ENCODE results near the gene ATG16L2.
"Not testable (repeated sequence)": the region's sequence is repeated elsewhere in the genome, so short reads cannot be mapped to it uniquely, and the experiment has no call there.

Gene ATG16L2

DNA sequence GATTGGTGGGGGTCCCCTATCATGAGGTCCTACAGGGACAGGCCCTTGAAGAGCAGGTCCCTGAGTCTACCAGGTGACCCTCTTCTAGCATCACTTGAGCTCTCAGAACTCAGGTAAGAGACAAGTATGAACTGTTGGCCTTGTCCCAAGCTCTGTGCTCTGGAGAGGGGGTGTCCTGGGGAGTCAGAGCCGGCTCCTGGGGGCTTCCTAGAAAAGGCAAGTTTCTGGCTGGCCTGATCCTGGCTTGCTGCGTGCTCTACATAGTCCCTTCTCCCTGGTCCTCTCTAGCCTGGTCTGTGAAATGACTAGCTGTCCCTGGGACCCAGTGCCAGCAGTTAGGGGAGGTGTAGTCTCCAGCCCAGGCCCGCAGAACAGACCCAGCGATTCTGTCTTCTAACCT lies 11.4 kb downstream of the ATG16L2 start:
- Histone ChIP-seq H3K9ac (ENCODE audit: low read length) (no peak overlapping the region), H3K36me3 (ENCODE audit: low read length) (no peaks in the 10 kb centered on the region), H2AFZ (ENCODE audit: low read depth, low read length, severe bottlenecking) (no peak overlapping the region), H3K9me2 (replicated peaks; ENCODE audit: insufficient read depth, low read length) (no peaks in the 10 kb centered on the region), H3K4me3 (ENCODE audit: insufficient read depth, low read length, poor library complexity, severe bottlenecking) (no peak overlapping the region), H3K9me3 (ENCODE audit: insufficient read depth, low read length) (no peaks in the 10 kb centered on the region), H3K79me2 (ENCODE audit: insufficient read depth, low read length) (no peaks in the 10 kb centered on the region), H3F3A (ENCODE audit: insufficient read depth) (peaks cover 28% of the 10 kb centered on the region), H3K27ac (ENCODE audit: low read depth, low read length) (no peak overlapping the region), H3K27me3 (ENCODE audit: low read length) (no peaks in the 10 kb centered on the region), H4K20me1 (ENCODE audit: low read depth, low read length) (no peaks in the 10 kb centered on the region), H3K4me2 (ENCODE audit: low read depth, low read length, poor library complexity, severe bottlenecking) (no peak overlapping the region)
- TF ChIP-seq EZH2phosphoT487 (conservative IDR thresholded peaks at IDR 0.05; ENCODE audit: low read length) (no peak), CTCF (IDR thresholded peaks at IDR 0.05; ENCODE audit: insufficient read depth, low read length, poor library complexity, severe bottlenecking) (no peak)

- H4K20me1 ChIP-seq (ENCODE audit: low read depth, low read length), result no peaks in the 10 kb centered on the region
These were observed 12.2 kb downstream of the ATG16L2 start for GRCh38 chr11:72826191-72826941.

DNA sequence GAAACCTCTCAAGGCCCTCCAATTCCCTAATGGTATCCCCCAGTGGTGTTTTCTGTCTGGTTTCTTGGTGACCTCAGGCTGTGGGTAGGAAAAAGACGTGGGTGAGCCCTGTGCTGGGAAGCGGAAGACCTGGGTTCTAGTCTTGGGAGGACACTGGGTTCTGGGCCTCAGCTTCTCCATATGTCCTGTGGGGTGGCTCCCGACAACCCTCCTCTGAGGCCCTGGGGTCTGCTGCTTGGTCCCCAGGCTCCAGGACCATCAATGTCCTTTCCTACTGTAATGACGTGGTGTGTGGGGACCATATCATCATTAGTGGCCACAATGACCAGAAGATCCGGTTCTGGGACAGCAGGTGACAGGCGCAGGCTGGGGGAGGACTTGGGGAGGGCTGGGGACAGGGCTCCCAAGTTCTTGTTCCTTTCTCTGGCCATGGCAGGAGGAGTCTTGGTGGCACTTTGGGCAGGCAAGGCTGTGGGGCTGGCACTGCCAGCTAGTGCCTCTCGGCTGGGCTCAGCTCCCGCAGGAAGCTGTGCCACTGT lies 12.8 kb downstream of the ATG16L2 start:
- no peak overlapping the region for H2AFZ ChIP-seq (ENCODE audit: low read depth, low read length, severe bottlenecking)
- no peak overlapping the region for H3K27ac ChIP-seq (ENCODE audit: low read depth, low read length)
- no peaks in the 10 kb centered on the region for H3K9me3 ChIP-seq (ENCODE audit: insufficient read depth, low read length)
- no peak overlapping the region for H3K4me2 ChIP-seq (ENCODE audit: low read depth, low read length, poor library complexity, severe bottlenecking)
- TF ChIP-seq CTCF (IDR thresholded peaks at IDR 0.05; ENCODE audit: insufficient read depth, low read length, poor library complexity, severe bottlenecking) (no peak), EZH2phosphoT487 (conservative IDR thresholded peaks at IDR 0.05; ENCODE audit: low read length) (no peak)
- H3F3A ChIP-seq (ENCODE audit: insufficient read depth), result peaks cover 28% of the 10 kb centered on the region
- no peak overlapping the region for H3K4me3 ChIP-seq (ENCODE audit: insufficient read depth, low read length, poor library complexity, severe bottlenecking)
- no peaks in the 10 kb centered on the region for H3K9me2 ChIP-seq (replicated peaks; ENCODE audit: insufficient read depth, low read length)
- H4K20me1 ChIP-seq (ENCODE audit: low read depth, low read length), result no peaks in the 10 kb centered on the region
- H3K27me3 ChIP-seq (ENCODE audit: low read length), result no peaks in the 10 kb centered on the region
- H3K9ac ChIP-seq (ENCODE audit: low read length), result no peak overlapping the region
- H3K36me3 ChIP-seq (ENCODE audit: low read length), result no peaks in the 10 kb centered on the region
- H3K79me2 ChIP-seq (ENCODE audit: insufficient read depth, low read length), result no peaks in the 10 kb centered on the region

More at GRCh38 chr11:72826191-72826941, 12.2 kb downstream of the ATG16L2 start:
- Histone ChIP-seq H3K4me3 (ENCODE audit: insufficient read depth, low read length, poor library complexity, severe bottlenecking) (no peak overlapping the region), H3K79me2 (ENCODE audit: insufficient read depth, low read length) (no peaks in the 10 kb centered on the region), H3K27ac (ENCODE audit: low read depth, low read length) (no peak overlapping the region), H3K27me3 (ENCODE audit: low read length) (no peaks in the 10 kb centered on the region), H3F3A (ENCODE audit: insufficient read depth) (peaks cover 28% of the 10 kb centered on the region), H3K9ac (ENCODE audit: low read length) (no peak overlapping the region), H3K36me3 (ENCODE audit: low read length) (no peaks in the 10 kb centered on the region), H2AFZ (ENCODE audit: low read depth, low read length, severe bottlenecking) (no peak overlapping the region), H3K9me3 (ENCODE audit: insufficient read depth, low read length) (no peaks in the 10 kb centered on the region), H3K4me2 (ENCODE audit: low read depth, low read length, poor library complexity, severe bottlenecking) (no peak overlapping the region), H3K9me2 (replicated peaks; ENCODE audit: insufficient read depth, low read length) (no peaks in the 10 kb centered on the region)
- TF ChIP-seq CTCF (IDR thresholded peaks at IDR 0.05; ENCODE audit: insufficient read depth, low read length, poor library complexity, severe bottlenecking) (no peak), EZH2phosphoT487 (conservative IDR thresholded peaks at IDR 0.05; ENCODE audit: low read length) (no peak)

- not testable (repeated sequence) for H4K20me1 ChIP-seq (ENCODE audit: low read depth, low read length); H3K27ac ChIP-seq (ENCODE audit: low read depth, low read length); H3K27me3 ChIP-seq (ENCODE audit: low read length); H3K36me3 ChIP-seq (ENCODE audit: low read length); H3K4me2 ChIP-seq (ENCODE audit: low read depth, low read length, poor library complexity, severe bottlenecking); H3K79me2 ChIP-seq (ENCODE audit: insufficient read depth, low read length); H3K9me3 ChIP-seq (ENCODE audit: insufficient read depth, low read length); H3K9me2 ChIP-seq (replicated peaks; ENCODE audit: insufficient read depth, low read length); H3K4me3 ChIP-seq (ENCODE audit: insufficient read depth, low read length, poor library complexity, severe bottlenecking); H3K9ac ChIP-seq (ENCODE audit: low read length); H2AFZ ChIP-seq (ENCODE audit: low read depth, low read length, severe bottlenecking)
- peaks cover 26% of the 10 kb centered on the region for H3F3A ChIP-seq (ENCODE audit: insufficient read depth)
These were observed 13.4 kb downstream of the ATG16L2 start for GRCh38 chr11:72827656-72828055.
